BJ (cell line): ENCODE results near the gene POU2AF1. TPM values are rescaled to one million over a fixed set of nuclear protein-coding genes. Genes with fewer than 3 reads are reported as not detected.

Source experiments
- CTCF ChIA-PET: fragments of 350-600 bp; formaldehyde crosslinking; extraction: SDS; loops from one replicate; lab custom pipeline; 2021; ENCODE audit warnings: antibody characterized with exemption, inconsistent platforms; lab: Yijun Ruan, JAX
- POLR2A ChIA-PET: fragments of 300-600 bp; sonication (Branson Sonifier 250); formaldehyde crosslinking; extraction: SDS; loops from one replicate; lab custom pipeline; 2021; ENCODE audit warnings: antibody characterized with exemption; lab: Charles Lee
- DNase-seq: peaks from one replicate; pipeline ENCODE4 v3.0.0-alpha.2; 2011; ENCODE audit warnings: low read depth
- H3K27me3 ChIP-seq: 2 replicates; pipeline ENCODE4 v1.6.0; 2011; ENCODE audit warnings: low read length; ENCODE audit not compliant: control insufficient read depth, insufficient read depth
- H3K36me3 ChIP-seq: 2 replicates; pipeline ENCODE4 v1.5.1; 2011; ENCODE audit warnings: low read length; ENCODE audit not compliant: control insufficient read depth, insufficient read depth
- H3K4me3 ChIP-seq: 2 replicates; pipeline ENCODE4 v1.5.1; 2011; ENCODE audit warnings: low read depth, mild to moderate bottlenecking, control low read depth, low read length
- CTCF ChIP-seq: IDR thresholded peaks from 2 replicates; pipeline ENCODE4 v1.5.1; 2011; ENCODE audit warnings: low read depth, mild to moderate bottlenecking, control low read depth, inconsistent platforms, low read length, moderate library complexity; ENCODE audit not compliant: insufficient read depth
- polyA plus RNA-seq: library from polyadenylated mRNA; depleted of rRNA; stranded (reverse); fragments of >200 nt; gene quantifications from 2 replicates; pipeline ENCODE4 v1.2.3, GENCODE V29; 2011

Gene POU2AF1
- polyA plus RNA-seq, 1 experiment: not detected

- Histone ChIP-seq H3K27me3 (no peaks in the 10 kb centered on the region; the same call in 1 of the 2 replicates), H3K4me3 (no peak overlapping the region), H3K36me3 (no peaks in the 10 kb centered on the region)
- POLR2A ChIA-PET: no interaction called here
- CTCF ChIA-PET: interaction anchor here (1.7 to 1.8 kb wide), 2 partner anchors 12 to 88 kb away, joined by 4 to 6 read pairs; no protein-coding TSS in a partner anchor
- no peak for DNase-seq
- TF ChIP-seq CTCF: no peak
Measured at GRCh38 chr11:111334532-111335502, 44.3 kb downstream of the POU2AF1 start.

GRCh38 chr11:111331711-111332479, 47.2 kb downstream of the POU2AF1 start:
- no peak for DNase-seq
- no peak for TF ChIP-seq CTCF
- ChIA-PET POLR2A (no interaction called here), CTCF (no interaction called here)
- Histone ChIP-seq H3K36me3 (no peaks in the 10 kb centered on the region), H3K27me3 (no peaks in the 10 kb centered on the region; the same call in none of the 2 replicates), H3K4me3 (no peak overlapping the region)

- no peak for TF ChIP-seq CTCF
- H3K27me3 ChIP-seq: no peaks in the 10 kb centered on the region; the same call in none of the 2 replicates
- no peak for DNase-seq
- ChIA-PET CTCF (no interaction called here), POLR2A (no interaction called here)
- H3K4me3 ChIP-seq: no peak overlapping the region
- no peaks in the 10 kb centered on the region for H3K36me3 ChIP-seq
Measured at GRCh38 chr11:111330234-111330893, 48.7 kb downstream of the POU2AF1 start.

GRCh38 chr11:111329306-111330204, 49.5 kb downstream of the POU2AF1 start:
- ChIA-PET CTCF (no interaction called here), POLR2A (no interaction called here)
- no peak for TF ChIP-seq CTCF
- H3K4me3 ChIP-seq: no peak overlapping the region
- H3K27me3 ChIP-seq: no peaks in the 10 kb centered on the region; the same call in none of the 2 replicates
- no peak for DNase-seq
- H3K36me3 ChIP-seq: no peaks in the 10 kb centered on the region
